HS-5 (cell line): Measurements from ENCODE around the gene PTK6.
A peak's percentile ranks its signal among the peaks of the same experiment; 100 is the strongest.

Experiments used
- DNase-seq: peaks from one replicate; pipeline ENCODE4 v3.0.0-alpha.2; 2012; ENCODE audit warnings: low read depth

The PTK6 gene

GRCh38 chr20:63543131-63543530 is 6.0 kb upstream of the PTK6 start:
- DNase-seq, result no peak

GRCh38 chr20:63542696-63543095 is 5.5 kb upstream of the PTK6 start:
- no peak for DNase-seq

- no peak for DNase-seq
These were observed 4.9 kb upstream of the PTK6 start for GRCh38 chr20:63542031-63542559.

- DNase-seq, result no peak
These were observed 4.2 kb upstream of the PTK6 start for GRCh38 chr20:63541371-63541770.

- no peak for DNase-seq
These were observed 3.4 kb upstream of the PTK6 start for GRCh38 chr20:63540417-63541186.

GRCh38 chr20:63539441-63540370 is 2.5 kb upstream of the PTK6 start:
- no peak for DNase-seq

- no peak for DNase-seq
These were observed 1.9 kb upstream of the PTK6 start for GRCh38 chr20:63539092-63539430.

- DNase-seq, result no peak
These were observed 1.3 kb upstream of the PTK6 start for GRCh38 chr20:63538204-63539091.

- DNase-seq, result peak; percentile 82
These were observed 488 bp upstream of the PTK6 start for GRCh38 chr20:63537525-63538203.

GRCh38 chr20:63536241-63536977 is 767 bp downstream of the PTK6 start:
- no peak for DNase-seq

- DNase-seq, result no peak
These were observed 2.1 kb downstream of the PTK6 start for GRCh38 chr20:63534831-63535651.

GRCh38 chr20:63534427-63534830 is 2.7 kb downstream of the PTK6 start:
- no peak for DNase-seq

- DNase-seq, result no peak
These were observed 3.2 kb downstream of the PTK6 start for GRCh38 chr20:63533871-63534393.

GRCh38 chr20:63533388-63533787 is 3.8 kb downstream of the PTK6 start:
- no peak for DNase-seq

- no peak for DNase-seq
These were observed 4.7 kb downstream of the PTK6 start for GRCh38 chr20:63532449-63532971.

GRCh38 chr20:63531686-63532448 is 5.3 kb downstream of the PTK6 start:
- no peak for DNase-seq

- no peak for DNase-seq
These were observed 6.4 kb downstream of the PTK6 start for GRCh38 chr20:63530788-63531160.
